ENCODE measurements around the gene TYROBP. TPM values are rescaled to one million over a fixed set of nuclear protein-coding genes. Genes with fewer than 3 reads are reported as not detected.

TYROBP gene
- polyA plus RNA-seq, 2 of the 4 experiments (the other 2 are of a cell fraction) = 0.21 TPM; not detected in 1

- TF ChIP-seq ZFP36 (IDR thresholded peaks at IDR 0.05; ENCODE audit: borderline replicate concordance, partially characterized antibody) (no peak), RCOR1 (IDR thresholded peaks at IDR 0.05; ENCODE audit: low read depth, low read length) (no peak), NR3C1 (IDR thresholded peaks at IDR 0.05) (no peak), RAD21 (conservative IDR thresholded peaks at IDR 0.05 in 1 of 2, IDR thresholded peaks at IDR 0.05 in 1 of 2) (no peak), EHMT2 (IDR thresholded peaks at IDR 0.05; ENCODE audit: low read depth) (no peak), POLR2AphosphoS2 (conservative IDR thresholded peaks at IDR 0.05; ENCODE audit: low read length) (no peak), CHD2 (IDR thresholded peaks at IDR 0.05; ENCODE audit: low read length, partially characterized antibody) (no peak), KDM5A (IDR thresholded peaks at IDR 0.05) (no peak), CHD4 (IDR thresholded peaks at IDR 0.05; ENCODE audit: borderline replicate concordance) (no peak), FOXS1 (CRISPR knock-in tag; IDR thresholded peaks at IDR 0.05) (no peak), MAFK (IDR thresholded peaks at IDR 0.05; ENCODE audit: partially characterized antibody) (no peak), ESRRA (IDR thresholded peaks at IDR 0.05; ENCODE audit: borderline replicate concordance, low read length) (no peak)
Measured at GRCh38 chr19:35901055-35901644, 6.9 kb downstream of the TYROBP start (continued).

- Histone ChIP-seq H3K4me1 (peaks cover 26% of the 10 kb centered on the region), H3K9me3 (no peaks in the 10 kb centered on the region), H3K27ac (peak overlapping the region; percentile 80 to 89), H3K4me2 (peak overlapping the region; percentile 89), H3K4me3 (peak overlapping the region; percentile 84)
- DNase-seq (ENCODE audit: low read depth in 1 of 2, low spot score in 1 of 2) (peak; percentile 93 to 98), ATAC-seq (peak; percentile 85 to 88), FAIRE-seq (peak; percentile 96)
- ChIA-PET POLR2A (interaction anchor here (1.0 to 1.4 kb wide), 3 partner anchors 32 to 197 kb away, joined by 4 to 14 read pairs (median 5); no protein-coding TSS in a partner anchor), CTCF (interaction anchor here (1.4 to 1.9 kb wide), 3 partner anchors 18 to 33 kb away, joined by 4 to 7 read pairs (median 6); no protein-coding TSS in a partner anchor)
- WGBS (ENCODE audit: missing lambda C conversion rate) = 1% methylated on average over 36 of the region's 43 CpGs
- TF ChIP-seq E2F6 (IDR thresholded peaks at IDR 0.05; ENCODE audit: borderline replicate concordance, low read depth) (no peak), PHF8 (IDR thresholded peaks at IDR 0.05; ENCODE audit: borderline replicate concordance, low read depth) (no peak; the same call in 1 of the 2 replicates), USF2 (IDR thresholded peaks at IDR 0.05) (no peak), RNF2 (IDR thresholded peaks at IDR 0.05; ENCODE audit: borderline replicate concordance, low read depth) (no peak), BCL3 (IDR thresholded peaks at IDR 0.05) (peak; percentile 37; the same call in 1 of the 3 replicates), GATA3 (IDR thresholded peaks at IDR 0.05; ENCODE audit: borderline replicate concordance) (no peak), NFE2L2 (conservative IDR thresholded peaks at IDR 0.05; ENCODE audit: low read length) (no peak), ZFP36 (IDR thresholded peaks at IDR 0.05; ENCODE audit: borderline replicate concordance, partially characterized antibody) (no peak), HMGXB4 (CRISPR knock-in tag; IDR thresholded peaks at IDR 0.05; ENCODE audit: borderline replicate concordance) (no peak), HEYL (CRISPR knock-in tag; IDR thresholded peaks at IDR 0.05) (no peak), SMC3 (IDR thresholded peaks at IDR 0.05) (no peak; the same call in 2 of the 3 replicates), ELK1 (IDR thresholded peaks at IDR 0.05; ENCODE audit: low read depth, low read length) (no peak), REST (IDR thresholded peaks at IDR 0.05) (no peak), HOXB5 (CRISPR knock-in tag; IDR thresholded peaks at IDR 0.05) (no peak), CHD4 (IDR thresholded peaks at IDR 0.05; ENCODE audit: borderline replicate concordance) (no peak), NPAS2 (CRISPR knock-in tag; IDR thresholded peaks at IDR 0.05; ENCODE audit: borderline replicate concordance) (no peak), KDM5A (IDR thresholded peaks at IDR 0.05) (no peak), MAFK (IDR thresholded peaks at IDR 0.05; ENCODE audit: partially characterized antibody) (no peak), ZSCAN20 (CRISPR knock-in tag; IDR thresholded peaks at IDR 0.05) (no peak)
Measured at GRCh38 chr19:35899547-35900214, 8.4 kb downstream of the TYROBP start.
